ENCODE measurements around the gene RHBDF2.

The RHBDF2 gene

GRCh38 chr17:76452127-76452659 lies 49.0 kb downstream of the RHBDF2 start:
- peaks cover 46% of the 10 kb centered on the region for H3K79me2 ChIP-seq
- no peak for TF ChIP-seq CTCF (IDR thresholded peaks at IDR 0.05)
- no peak overlapping the region for H3K9ac ChIP-seq
- no peaks in the 10 kb centered on the region for H3K9me3 ChIP-seq (ENCODE audit: control insufficient read depth, low read length)
- peak overlapping the region; percentile 71 for H3K4me3 ChIP-seq (ENCODE audit: low read depth, low read length)
- H3K4me2 ChIP-seq (ENCODE audit: low read length): peak overlapping the region; percentile 77
- H2AFZ ChIP-seq: no peak overlapping the region
- H3K27me3 ChIP-seq (ENCODE audit: control insufficient read depth, insufficient read depth, low read length): no peaks in the 10 kb centered on the region
- H3K27ac ChIP-seq: no peak overlapping the region
- no peaks in the 10 kb centered on the region for H3K36me3 ChIP-seq (ENCODE audit: control insufficient read depth, insufficient read depth, low read length)
- H3K4me1 ChIP-seq: peaks cover under 1% of the 10 kb centered on the region

- H3K27ac ChIP-seq: no peak overlapping the region
- H2AFZ ChIP-seq: no peak overlapping the region
- H3K4me2 ChIP-seq (ENCODE audit: low read length): peak overlapping the region; percentile 77
- H3K27me3 ChIP-seq (ENCODE audit: control insufficient read depth, insufficient read depth, low read length): no peaks in the 10 kb centered on the region
- no peak overlapping the region for H3K9ac ChIP-seq
- H3K79me2 ChIP-seq: peaks cover 52% of the 10 kb centered on the region
- no peaks in the 10 kb centered on the region for H3K36me3 ChIP-seq (ENCODE audit: control insufficient read depth, insufficient read depth, low read length)
- TF ChIP-seq CTCF (IDR thresholded peaks at IDR 0.05): no peak
- peak overlapping the region; percentile 71 for H3K4me3 ChIP-seq (ENCODE audit: low read depth, low read length)
- H3K4me1 ChIP-seq: peaks cover 8% of the 10 kb centered on the region
- H3K9me3 ChIP-seq (ENCODE audit: control insufficient read depth, low read length): no peaks in the 10 kb centered on the region
Measured at GRCh38 chr17:76451506-76451905, 49.7 kb downstream of the RHBDF2 start.

GRCh38 chr17:76449126-76449525 lies 52.1 kb downstream of the RHBDF2 start:
- Histone ChIP-seq H3K79me2 (peaks cover 70% of the 10 kb centered on the region), H2AFZ (no peak overlapping the region), H3K4me1 (peaks cover 13% of the 10 kb centered on the region), H3K27me3 (ENCODE audit: control insufficient read depth, insufficient read depth, low read length) (no peaks in the 10 kb centered on the region), H3K36me3 (ENCODE audit: control insufficient read depth, insufficient read depth, low read length) (no peaks in the 10 kb centered on the region), H3K9me3 (ENCODE audit: control insufficient read depth, low read length) (no peaks in the 10 kb centered on the region), H3K9ac (no peak overlapping the region), H3K27ac (no peak overlapping the region), H3K4me2 (ENCODE audit: low read length) (no peak overlapping the region), H3K4me3 (ENCODE audit: low read depth, low read length) (no peak overlapping the region)
- TF ChIP-seq CTCF (IDR thresholded peaks at IDR 0.05): no peak

GRCh38 chr17:76447931-76448652 lies 53.1 kb downstream of the RHBDF2 start:
- Histone ChIP-seq H3K4me3 (ENCODE audit: low read depth, low read length) (no peak overlapping the region), H3K36me3 (ENCODE audit: control insufficient read depth, insufficient read depth, low read length) (no peaks in the 10 kb centered on the region), H3K27ac (no peak overlapping the region), H3K27me3 (ENCODE audit: control insufficient read depth, insufficient read depth, low read length) (no peaks in the 10 kb centered on the region), H3K4me2 (ENCODE audit: low read length) (no peak overlapping the region), H3K79me2 (peaks cover 78% of the 10 kb centered on the region), H3K9ac (no peak overlapping the region), H2AFZ (no peak overlapping the region), H3K9me3 (ENCODE audit: control insufficient read depth, low read length) (no peaks in the 10 kb centered on the region), H3K4me1 (peaks cover 13% of the 10 kb centered on the region)
- TF ChIP-seq CTCF (IDR thresholded peaks at IDR 0.05): no peak
